ENCODE results near the gene SEC31A.

Gene SEC31A

DNA sequence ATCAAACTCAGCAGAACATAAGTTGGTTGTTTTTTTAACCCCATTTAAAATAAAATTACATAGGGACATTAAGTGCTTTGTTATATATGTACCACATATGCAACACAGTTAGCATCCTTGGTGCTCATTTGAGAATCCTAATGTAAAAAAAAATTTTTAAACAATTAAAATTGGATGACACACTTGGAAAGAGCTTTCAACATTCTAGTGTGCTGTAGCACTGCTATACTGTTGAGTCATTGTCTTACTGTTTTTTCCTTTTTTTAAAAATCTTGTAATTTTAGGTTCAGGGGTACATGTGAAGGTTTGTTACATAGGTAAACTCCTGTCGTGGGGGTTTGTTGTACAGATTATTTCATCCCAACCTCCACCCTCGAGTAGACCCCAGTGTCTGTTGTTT lies 22.4 kb upstream of the SEC31A start:
- Histone ChIP-seq H3K36me3 (peaks cover 64% of the 10 kb centered on the region), H3K4me2 (no peak overlapping the region), H4K20me1 (no peaks in the 10 kb centered on the region), H3K4me3 (no peak overlapping the region), H3K4me1 (no peaks in the 10 kb centered on the region), H3K27ac (no peak overlapping the region), H3K9ac (no peak overlapping the region), H3K27me3 (no peaks in the 10 kb centered on the region), H3K9me3 (no peaks in the 10 kb centered on the region)
- TF ChIP-seq Cebpa-rat (IDR thresholded peaks at IDR 0.05): no peak

GRCh38 chr4:82909326-82909725 lies 18.4 kb upstream of the SEC31A start:
- Histone ChIP-seq H3K27ac (no peak overlapping the region), H3K9ac (no peak overlapping the region), H3K9me3 (no peaks in the 10 kb centered on the region), H3K4me1 (no peaks in the 10 kb centered on the region), H4K20me1 (no peaks in the 10 kb centered on the region), H3K4me3 (no peak overlapping the region), H3K27me3 (no peaks in the 10 kb centered on the region), H3K36me3 (peaks cover 55% of the 10 kb centered on the region), H3K4me2 (no peak overlapping the region)
- TF ChIP-seq Cebpa-rat (IDR thresholded peaks at IDR 0.05): no peak

DNA sequence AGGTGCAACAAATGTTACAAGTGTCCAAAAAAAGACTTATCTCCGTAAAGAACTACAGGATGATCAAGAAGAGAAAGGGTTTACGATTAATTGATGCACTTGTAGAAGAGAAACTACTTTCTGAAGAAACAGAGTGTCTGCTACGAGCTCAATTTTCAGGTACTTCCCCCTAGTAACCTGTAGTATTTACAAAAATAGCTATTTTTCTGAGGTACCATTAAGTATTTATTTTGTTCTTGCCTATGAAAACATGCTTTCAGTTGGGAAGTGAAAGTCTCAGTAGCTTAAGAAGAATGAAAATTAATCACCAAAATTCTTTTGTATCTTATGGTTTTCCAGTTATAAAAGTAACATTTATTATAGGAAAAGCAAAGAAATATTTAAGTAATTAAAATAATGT lies 15.5 kb upstream of the SEC31A start:
- Histone ChIP-seq H3K9me3 (no peaks in the 10 kb centered on the region), H4K20me1 (no peaks in the 10 kb centered on the region), H3K4me1 (peaks cover 12% of the 10 kb centered on the region), H3K4me3 (no peak overlapping the region), H3K4me2 (no peak overlapping the region), H3K36me3 (peaks cover 46% of the 10 kb centered on the region), H3K27me3 (no peaks in the 10 kb centered on the region), H3K9ac (no peak overlapping the region), H3K27ac (no peak overlapping the region)
- no peak for TF ChIP-seq Cebpa-rat (IDR thresholded peaks at IDR 0.05)

DNA sequence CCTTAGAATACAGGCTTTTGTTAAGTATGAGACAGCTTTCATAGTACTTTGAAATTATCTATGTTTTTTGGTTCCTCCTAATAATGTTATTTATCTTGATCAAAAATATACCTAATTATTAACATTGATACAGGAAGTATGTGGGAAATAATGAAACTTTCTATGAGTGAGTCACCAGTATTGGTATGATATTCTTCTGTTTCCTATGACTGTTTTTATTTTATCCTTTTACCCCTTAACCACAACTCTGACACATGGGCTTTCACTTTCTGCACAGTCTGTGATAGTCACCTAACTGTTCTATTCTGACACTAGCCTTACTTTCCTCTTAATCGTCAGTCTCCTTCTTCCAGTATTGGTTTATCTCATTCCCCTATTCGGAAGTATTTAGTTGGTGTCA lies 14.3 kb upstream of the SEC31A start:
- TF ChIP-seq Cebpa-rat (IDR thresholded peaks at IDR 0.05): no peak
- Histone ChIP-seq H4K20me1 (no peaks in the 10 kb centered on the region), H3K4me1 (peaks cover 13% of the 10 kb centered on the region), H3K4me2 (no peak overlapping the region), H3K27ac (no peak overlapping the region), H3K9me3 (no peaks in the 10 kb centered on the region), H3K36me3 (peaks cover 36% of the 10 kb centered on the region), H3K4me3 (no peak overlapping the region), H3K9ac (no peak overlapping the region), H3K27me3 (no peaks in the 10 kb centered on the region)

GRCh38 chr4:82903737-82904136 lies 12.8 kb upstream of the SEC31A start:
- Histone ChIP-seq H3K4me2 (no peak overlapping the region), H3K27ac (no peak overlapping the region), H3K9ac (no peak overlapping the region)

GRCh38 chr4:82901183-82901718 lies 10.3 kb upstream of the SEC31A start:
- peaks cover 39% of the 10 kb centered on the region for H3K4me1 ChIP-seq
- peaks cover 22% of the 10 kb centered on the region for H3K36me3 ChIP-seq
- peak overlapping the region; percentile 74 for H3K4me3 ChIP-seq
- TF ChIP-seq Cebpa-rat (IDR thresholded peaks at IDR 0.05): no peak
- no peaks in the 10 kb centered on the region for H3K9me3 ChIP-seq
- H4K20me1 ChIP-seq: peaks cover 37% of the 10 kb centered on the region
- H3K27ac ChIP-seq: peak overlapping the region; percentile 93
- H3K4me2 ChIP-seq: peak overlapping the region; percentile 88
- peak overlapping the region; percentile 93 for H3K9ac ChIP-seq
- H3K27me3 ChIP-seq: no peaks in the 10 kb centered on the region

More at GRCh38 chr4:82903737-82904136, 12.8 kb upstream of the SEC31A start:
- H4K20me1 ChIP-seq: peaks cover 12% of the 10 kb centered on the region
- H3K4me1 ChIP-seq: peaks cover 21% of the 10 kb centered on the region
- peaks cover 32% of the 10 kb centered on the region for H3K36me3 ChIP-seq
- no peaks in the 10 kb centered on the region for H3K9me3 ChIP-seq
- TF ChIP-seq Cebpa-rat (IDR thresholded peaks at IDR 0.05): no peak
- no peak overlapping the region for H3K4me3 ChIP-seq
- no peaks in the 10 kb centered on the region for H3K27me3 ChIP-seq

GRCh38 chr4:82900411-82901182 lies 9.6 kb upstream of the SEC31A start, which contains the start of gene THAP9:
TSS of gene THAP9 (plus strand) at chr4:82900735. CDS start at chr4:82900803, 68 bp downstream.
- no peak for TF ChIP-seq Cebpa-rat (IDR thresholded peaks at IDR 0.05)
- Histone ChIP-seq H3K9me3 (no peaks in the 10 kb centered on the region), H3K4me3 (peak within 1 kb of the TSS; percentile 74), H3K9ac (peak within 1 kb of the TSS; percentile 93), H3K4me2 (peak within 1 kb of the TSS; percentile 93), H3K4me1 (peaks cover 39% of the 10 kb centered on the region), H4K20me1 (peaks cover 41% of the 10 kb centered on the region), H3K27me3 (no peaks in the 10 kb centered on the region), H3K27ac (peak within 1 kb of the TSS; percentile 93), H3K36me3 (peaks cover 22% of the 10 kb centered on the region)

- peak overlapping the region; percentile 93 for H3K27ac ChIP-seq
- no peak for TF ChIP-seq Cebpa-rat (IDR thresholded peaks at IDR 0.05)
- H3K9ac ChIP-seq: peak overlapping the region; percentile 93
- no peaks in the 10 kb centered on the region for H3K9me3 ChIP-seq
- peaks cover 39% of the 10 kb centered on the region for H3K4me1 ChIP-seq
- peaks cover 41% of the 10 kb centered on the region for H4K20me1 ChIP-seq
- peak overlapping the region; percentile 74 for H3K4me3 ChIP-seq
- H3K27me3 ChIP-seq: no peaks in the 10 kb centered on the region
- peaks cover 24% of the 10 kb centered on the region for H3K36me3 ChIP-seq
- H3K4me2 ChIP-seq: peak overlapping the region; percentile 93
Observed at GRCh38 chr4:82900066-82900410, 9.1 kb upstream of the SEC31A start.

DNA sequence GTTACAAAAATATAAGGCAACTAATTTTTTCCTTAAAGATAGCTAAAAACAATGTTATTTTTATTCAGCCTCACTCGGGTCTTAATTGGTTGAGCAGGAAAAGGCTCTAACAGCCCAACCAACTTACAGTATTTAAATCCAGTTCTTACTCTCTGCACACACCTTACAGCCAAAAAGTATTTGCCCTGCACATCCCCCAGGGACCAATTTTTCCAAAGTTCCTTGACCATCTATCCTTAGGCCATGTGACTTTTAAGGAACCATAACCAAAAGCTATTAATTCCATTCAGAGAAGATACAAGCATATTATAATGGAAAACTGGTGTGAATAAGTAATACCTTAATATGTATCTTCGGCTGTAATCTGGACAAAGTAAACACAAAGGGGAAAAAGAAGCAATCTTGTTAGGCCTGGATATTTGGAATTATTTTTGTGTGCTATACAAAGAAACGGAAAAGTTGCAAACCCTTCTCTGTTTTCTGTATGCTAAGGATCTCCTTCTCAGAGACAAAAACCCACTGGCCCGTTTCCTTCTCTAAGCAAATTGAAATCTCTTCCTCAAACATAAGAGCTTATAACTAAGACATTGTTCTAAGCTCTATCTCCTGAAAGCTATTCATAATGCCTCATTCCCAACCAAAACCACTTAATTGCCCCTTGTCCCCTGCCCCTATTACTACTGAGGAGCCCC lies 8.6 kb upstream of the SEC31A start:
- Histone ChIP-seq H3K36me3 (peaks cover 30% of the 10 kb centered on the region), H3K4me3 (peak overlapping the region; percentile 74), H3K9ac (peak overlapping the region; percentile 93), H4K20me1 (peaks cover 41% of the 10 kb centered on the region), H3K4me1 (peaks cover 39% of the 10 kb centered on the region), H3K4me2 (peak overlapping the region; percentile 93), H3K27ac (peak overlapping the region; percentile 93), H3K9me3 (no peaks in the 10 kb centered on the region), H3K27me3 (no peaks in the 10 kb centered on the region)
- no peak for TF ChIP-seq Cebpa-rat (IDR thresholded peaks at IDR 0.05)
